Activated B cell treated with CpG ODN at 0.5 μM for 24 hours (primary cell): Measurements from ENCODE around the gene SLC39A8. TPM values are rescaled to one million over a fixed set of nuclear protein-coding genes. Genes with fewer than 3 reads are reported as not detected.

Source experiments
- ATAC-seq: fragments of 200-7000 bp; cut with Tn5 transposase; one replicate; pipeline ENCODE4 v1.10.0; 2021; ENCODE audit warnings: low read depth, mild to moderate bottlenecking, moderate library complexity
- CTCF ChIA-PET: fragments of 350-600 bp; sonication (Branson Sonifier 250); formaldehyde crosslinking; loops from one replicate; lab custom pipeline; 2021; ENCODE audit warnings: antibody characterized with exemption; lab: Charles Lee
- POLR2A ChIA-PET: fragments of 350-600 bp; sonication (Branson Sonifier 250); formaldehyde crosslinking; loops from one replicate; lab custom pipeline; 2021; ENCODE audit warnings: antibody characterized with exemption; lab: Charles Lee
- DNase-seq: peaks from one replicate; pipeline ENCODE4 v3.0.0; 2022
- H3K27ac Mint-ChIP-seq: one replicate; pipeline ENCODE4 v1.8.0; 2020; ENCODE audit warnings: mixed read lengths
- H3K27me3 Mint-ChIP-seq: one replicate; pipeline ENCODE4 v1.8.0; 2021; ENCODE audit warnings: mixed read lengths
- H3K36me3 Mint-ChIP-seq: one replicate; pipeline ENCODE4 v1.8.0; 2021; ENCODE audit warnings: low read depth, mixed read lengths
- H3K4me1 Mint-ChIP-seq: one replicate; pipeline ENCODE4 v1.8.0; 2021; ENCODE audit warnings: mixed read lengths
- H3K4me3 Mint-ChIP-seq: one replicate; pipeline ENCODE4 v1.8.0; 2020; ENCODE audit warnings: mild to moderate bottlenecking, mixed read lengths
- H3K9me3 Mint-ChIP-seq: one replicate; pipeline ENCODE4 v1.8.0; 2020; ENCODE audit warnings: mixed read lengths
- intact Hi-C: fragments of 100-400 bp; cut with micrococcal nuclease; formaldehyde crosslinking; loops from one replicate; pipeline ENCODE4 v1.15.1; 2024
- total RNA-seq: library from RNA; stranded (reverse); gene quantifications from 2 replicates; pipeline ENCODE4 v1.2.3, GENCODE V29; 2022
- TF ChIP-seq, protein P1 (sequence below): fragments of 200-600 bp; IDR thresholded peaks from one replicate; pipeline ENCODE4 v1.8.0; 2022; ENCODE audit warnings: antibody characterized with exemption, mild to moderate bottlenecking

Gene SLC39A8
- total RNA-seq, 1 donor from 2014 or later = 17.9 TPM

DNA sequence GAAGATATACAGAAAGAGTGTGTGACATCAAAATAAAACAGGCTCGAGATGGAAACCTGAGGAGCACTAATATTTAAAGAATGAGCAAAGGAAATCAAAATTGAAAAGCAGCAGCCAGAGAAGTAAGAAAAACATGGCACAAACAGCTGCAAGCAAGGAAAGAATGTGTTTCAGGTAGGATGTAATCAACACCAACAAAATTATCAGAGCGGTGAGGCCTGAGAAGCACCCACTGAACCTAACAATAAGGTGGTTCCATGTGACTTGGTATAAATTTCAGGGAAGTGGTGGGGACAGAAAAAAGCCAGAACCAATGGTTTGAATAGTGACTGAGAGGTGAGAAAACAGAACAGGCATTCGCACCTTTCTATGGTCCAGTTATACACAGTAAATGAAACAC, 11.5 kb downstream of the SLC39A8 start:
- no peak for DNase-seq
- no peaks in the 10 kb centered on the region for H3K36me3 Mint-ChIP-seq
- no peaks in the 10 kb centered on the region for H3K9me3 Mint-ChIP-seq
- CTCF ChIA-PET = no interaction called here
- no peaks in the 10 kb centered on the region for H3K27me3 Mint-ChIP-seq
- intact Hi-C loops = no loop called here
- no peak for ATAC-seq
- TF ChIP-seq, protein P1, sequence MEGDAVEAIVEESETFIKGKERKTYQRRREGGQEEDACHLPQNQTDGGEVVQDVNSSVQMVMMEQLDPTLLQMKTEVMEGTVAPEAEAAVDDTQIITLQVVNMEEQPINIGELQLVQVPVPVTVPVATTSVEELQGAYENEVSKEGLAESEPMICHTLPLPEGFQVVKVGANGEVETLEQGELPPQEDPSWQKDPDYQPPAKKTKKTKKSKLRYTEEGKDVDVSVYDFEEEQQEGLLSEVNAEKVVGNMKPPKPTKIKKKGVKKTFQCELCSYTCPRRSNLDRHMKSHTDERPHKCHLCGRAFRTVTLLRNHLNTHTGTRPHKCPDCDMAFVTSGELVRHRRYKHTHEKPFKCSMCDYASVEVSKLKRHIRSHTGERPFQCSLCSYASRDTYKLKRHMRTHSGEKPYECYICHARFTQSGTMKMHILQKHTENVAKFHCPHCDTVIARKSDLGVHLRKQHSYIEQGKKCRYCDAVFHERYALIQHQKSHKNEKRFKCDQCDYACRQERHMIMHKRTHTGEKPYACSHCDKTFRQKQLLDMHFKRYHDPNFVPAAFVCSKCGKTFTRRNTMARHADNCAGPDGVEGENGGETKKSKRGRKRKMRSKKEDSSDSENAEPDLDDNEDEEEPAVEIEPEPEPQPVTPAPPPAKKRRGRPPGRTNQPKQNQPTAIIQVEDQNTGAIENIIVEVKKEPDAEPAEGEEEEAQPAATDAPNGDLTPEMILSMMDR = no peak
- peaks cover 18% of the 10 kb centered on the region for H3K4me1 Mint-ChIP-seq
- no peak overlapping the region for H3K4me3 Mint-ChIP-seq
- POLR2A ChIA-PET = no interaction called here
- H3K27ac Mint-ChIP-seq = no peak overlapping the region

DNA sequence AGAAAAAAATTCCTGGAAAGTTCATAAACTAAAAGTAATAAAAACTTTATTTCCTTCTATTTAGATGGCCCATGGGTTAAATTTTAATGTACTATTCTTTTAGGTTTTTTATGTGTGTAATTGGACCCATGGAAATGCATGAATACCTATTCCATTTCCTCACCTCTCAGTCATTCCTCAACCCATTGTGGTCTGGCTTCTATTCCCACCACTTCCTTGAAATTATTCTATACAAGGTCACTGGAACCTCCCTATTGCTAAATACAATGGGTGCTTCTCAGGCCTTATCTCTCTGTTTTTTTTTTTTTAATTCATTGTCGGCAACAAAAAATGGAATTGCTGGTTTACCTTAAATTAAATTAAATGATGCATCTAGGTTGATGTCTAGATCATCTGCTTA, 17.2 kb downstream of the SLC39A8 start:
- no peak for DNase-seq
- ATAC-seq = no peak
- TF ChIP-seq, protein P1 = no peak
- Mint-ChIP-seq H3K27me3 (no peaks in the 10 kb centered on the region), H3K4me1 (peaks cover 4% of the 10 kb centered on the region), H3K36me3 (no peaks in the 10 kb centered on the region), H3K9me3 (no peaks in the 10 kb centered on the region), H3K4me3 (no peak overlapping the region), H3K27ac (no peak overlapping the region)
- intact Hi-C loops = no loop called here
- ChIA-PET CTCF (no interaction called here), POLR2A (no interaction called here)

DNA sequence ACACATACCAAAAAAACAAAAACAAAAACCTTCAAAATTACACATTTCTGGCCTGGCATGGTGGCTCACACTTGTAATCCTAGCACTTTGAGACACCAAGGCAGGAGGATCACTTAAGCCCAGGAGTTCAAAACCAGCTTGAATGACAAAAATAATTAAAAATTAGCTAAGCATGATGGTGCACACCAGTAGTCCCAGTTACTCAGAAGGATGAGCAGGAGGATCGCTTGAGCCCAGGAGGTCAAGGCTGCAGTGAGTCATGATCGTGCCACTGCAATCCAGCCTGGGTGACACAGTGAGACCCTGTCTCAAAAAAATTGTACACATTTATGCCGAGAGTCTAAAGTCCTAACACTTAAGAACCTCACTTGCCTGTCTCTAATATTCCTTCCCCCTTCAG, 18.3 kb downstream of the SLC39A8 start:
- TF ChIP-seq, protein P1 = no peak
- ATAC-seq = no peak
- Mint-ChIP-seq H3K36me3 (no peaks in the 10 kb centered on the region), H3K4me3 (no peak overlapping the region), H3K27ac (no peak overlapping the region), H3K4me1 (peaks cover 6% of the 10 kb centered on the region), H3K27me3 (no peaks in the 10 kb centered on the region), H3K9me3 (no peaks in the 10 kb centered on the region)
- intact Hi-C loops = no loop called here
- no peak for DNase-seq
- ChIA-PET CTCF (no interaction called here), POLR2A (no interaction called here)

DNA sequence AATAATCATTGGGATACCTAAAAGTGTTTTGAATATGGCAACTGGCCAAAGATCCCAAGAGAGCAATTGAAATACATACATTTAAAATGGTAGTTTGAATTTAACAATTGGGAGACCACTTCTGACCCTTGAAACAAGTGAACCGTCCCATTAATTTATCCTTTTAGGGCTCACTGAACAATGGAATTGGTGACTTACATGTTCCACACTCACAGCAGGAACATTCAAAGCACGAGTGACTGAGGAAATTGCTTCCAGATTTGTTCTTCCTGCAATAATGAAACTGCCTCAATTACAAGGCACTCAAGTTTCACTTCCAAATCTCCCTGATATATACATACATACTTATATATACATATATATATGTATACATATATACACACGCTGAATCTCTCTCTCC, 20.6 kb downstream of the SLC39A8 start:
- CTCF ChIA-PET = no interaction called here
- POLR2A ChIA-PET = no interaction called here
- ATAC-seq = no peak

DNA sequence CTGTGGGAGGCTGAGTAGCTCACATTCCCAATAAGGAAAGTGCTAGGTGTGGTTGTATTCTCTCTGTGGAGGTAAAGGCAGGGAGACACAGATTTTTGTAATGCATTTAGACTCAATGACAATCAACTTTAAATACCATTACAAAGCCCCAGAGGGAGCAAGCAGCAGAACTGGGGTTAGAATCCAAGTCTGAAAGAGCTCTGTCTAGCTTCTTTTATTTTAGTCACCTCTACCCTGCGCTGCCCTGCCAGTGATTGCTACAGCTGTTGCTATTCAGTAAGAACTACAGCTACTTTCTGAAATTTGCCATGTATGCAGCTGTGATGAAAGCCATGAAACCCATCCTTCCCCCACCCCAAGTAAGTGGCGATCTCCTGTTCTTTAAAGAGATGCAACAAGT, 22.5 kb downstream of the SLC39A8 start:
- DNase-seq = no peak
- no peak overlapping the region for H3K27ac Mint-ChIP-seq
- no peaks in the 10 kb centered on the region for H3K36me3 Mint-ChIP-seq
- intact Hi-C loops = no loop called here
- ATAC-seq = no peak
- TF ChIP-seq, protein P1 = no peak
- CTCF ChIA-PET = no interaction called here
- H3K9me3 Mint-ChIP-seq = no peaks in the 10 kb centered on the region
- H3K27me3 Mint-ChIP-seq = no peaks in the 10 kb centered on the region
- peaks cover 17% of the 10 kb centered on the region for H3K4me1 Mint-ChIP-seq
- H3K4me3 Mint-ChIP-seq = no peak overlapping the region
- POLR2A ChIA-PET = no interaction called here

More for the DNA sequence above, 20.6 kb downstream of the SLC39A8 start:
- H3K27me3 Mint-ChIP-seq = no peaks in the 10 kb centered on the region
- no peak overlapping the region for H3K4me3 Mint-ChIP-seq
- no peaks in the 10 kb centered on the region for H3K36me3 Mint-ChIP-seq
- DNase-seq = no peak
- TF ChIP-seq, protein P1 = no peak
- no peaks in the 10 kb centered on the region for H3K9me3 Mint-ChIP-seq
- intact Hi-C loops = no loop called here
- H3K27ac Mint-ChIP-seq = no peak overlapping the region
- H3K4me1 Mint-ChIP-seq = peaks cover 19% of the 10 kb centered on the region
